HepG2 (cell line): ENCODE data around the gene TM9SF2. TPM values are rescaled to one million over a fixed set of nuclear protein-coding genes. Genes with fewer than 3 reads are reported as not detected.

ENCODE experiments used
- CBFB ChIP-seq: sonication (generic); formaldehyde crosslinking; IDR thresholded peaks from 2 replicates; pipeline ENCODE4 v1.4.0; 2020; ENCODE audit warnings: missing genetic modification reagents
- CREB1 ChIP-seq, 2 experiments: fragments of 450-650 bp in 1 of 2; IDR thresholded peaks; 2 replicates each; pipeline ENCODE4 v1.6.1; 2016 to 2017; ENCODE audit warnings: control low read depth in 1 of 2, mild to moderate bottlenecking in 1 of 2, missing compliant biosample characterization in 1 of 2, missing genetic modification characterization in 1 of 2
- CSRNP1 ChIP-seq: sonication (generic); formaldehyde crosslinking; IDR thresholded peaks from 2 replicates; pipeline ENCODE4 v1.8.1; 2023; ENCODE audit warnings: mild to moderate bottlenecking, missing genetic modification reagents
- ELK4 ChIP-seq: sonication (generic); formaldehyde crosslinking; IDR thresholded peaks from 2 replicates; pipeline ENCODE4 v1.9.0; 2021; ENCODE audit warnings: missing genetic modification reagents, borderline replicate concordance
- FOXC1 ChIP-seq: sonication (generic); formaldehyde crosslinking; IDR thresholded peaks from 2 replicates; pipeline ENCODE4 v1.8.0; 2022; ENCODE audit warnings: mild to moderate bottlenecking, missing genetic modification reagents, borderline replicate concordance
- KDM3A ChIP-seq: IDR thresholded peaks from 2 replicates; pipeline ENCODE4 v1.6.1; 2018; ENCODE audit warnings: low read depth, missing compliant biosample characterization
- MTF1 ChIP-seq: sonication (generic); formaldehyde crosslinking; IDR thresholded peaks from 2 replicates; pipeline ENCODE4 v1.5.0; 2020; ENCODE audit warnings: missing genetic modification reagents
- SMC3 ChIP-seq: IDR thresholded peaks from 2 replicates; pipeline ENCODE4 v1.6.1; 2011; ENCODE audit warnings: low read length, improper control_type of control experiment
- SP140L ChIP-seq: sonication (generic); formaldehyde crosslinking; IDR thresholded peaks from 2 replicates; pipeline ENCODE4 v1.4.0; 2020; ENCODE audit warnings: missing genetic modification reagents, borderline replicate concordance
- ZC3H13 ChIP-seq: sonication (generic); formaldehyde crosslinking; IDR thresholded peaks from 2 replicates; pipeline ENCODE4 v1.8.1; 2023; ENCODE audit warnings: mild to moderate bottlenecking, missing genetic modification reagents, moderate library complexity
- ZEB1 ChIP-seq: IDR thresholded peaks from 2 replicates; pipeline ENCODE4 v1.6.1; 2012; ENCODE audit warnings: mild to moderate bottlenecking, low read depth, inconsistent platforms; ENCODE audit not compliant: insufficient replicate concordance
- ZKSCAN8 ChIP-seq: IDR thresholded peaks from 2 replicates; pipeline ENCODE4 v1.6.1; 2016; ENCODE audit warnings: borderline replicate concordance, missing genetic modification reagents, missing compliant biosample characterization
- ZNF124 ChIP-seq: sonication (generic); formaldehyde crosslinking; IDR thresholded peaks from 2 replicates; pipeline ENCODE4 v1.4.0; 2020; ENCODE audit warnings: missing genetic modification reagents
- ZNF136 ChIP-seq: sonication (generic); formaldehyde crosslinking; IDR thresholded peaks from 2 replicates; pipeline ENCODE4 v1.8.1; 2022; ENCODE audit warnings: low read depth, mild to moderate bottlenecking, moderate library complexity, missing genetic modification reagents
- ZNF180 ChIP-seq: sonication (generic); formaldehyde crosslinking; IDR thresholded peaks from 2 replicates; pipeline ENCODE4 v1.4.0; 2020; ENCODE audit warnings: low read depth, missing genetic modification reagents, borderline replicate concordance
- ZNF501 ChIP-seq: sonication (generic); formaldehyde crosslinking; IDR thresholded peaks from 2 replicates; pipeline ENCODE4 v1.5.1; 2020; ENCODE audit warnings: mild to moderate bottlenecking, moderate library complexity, missing genetic modification reagents
- ZNF605 ChIP-seq: sonication (generic); formaldehyde crosslinking; IDR thresholded peaks from 2 replicates; pipeline ENCODE4 v1.8.0; 2022; ENCODE audit warnings: mild to moderate bottlenecking, missing genetic modification reagents
- ZNF615 ChIP-seq: sonication (generic); formaldehyde crosslinking; IDR thresholded peaks from 2 replicates; pipeline ENCODE4 v1.5.0; 2020; ENCODE audit warnings: mild to moderate bottlenecking, missing genetic modification reagents, borderline replicate concordance
- ZNF687 ChIP-seq: sonication (generic); formaldehyde crosslinking; IDR thresholded peaks from 2 replicates; pipeline ENCODE4 v1.5.1; 2020; ENCODE audit warnings: mild to moderate bottlenecking, missing genetic modification reagents, moderate library complexity
- ZNF879 ChIP-seq: sonication (generic); formaldehyde crosslinking; IDR thresholded peaks from 2 replicates; pipeline ENCODE4 v1.8.1; 2023; ENCODE audit warnings: missing genetic modification reagents
- polyA plus RNA-seq, 8 experiments: library from polyadenylated mRNA; depleted of rRNA in 3 of 8; stranded (reverse) in 7 of 8; unstranded in 1 of 8; fragments of >200 nt; fragmentation: Illumina TruSeq in 4 of 8; extraction: Trizol in 4 of 8; gene quantifications; 2 replicates each; pipeline versions ENCODE4 v1.2.1 to v1.2.3, GENCODE V29; 2011 to 2016; ENCODE audit warnings: low read depth in 4 of 8, missing spikeins in 1 of 8, mixed read lengths in 1 of 8; ENCODE audit not compliant: insufficient read depth in 1 of 8
- total RNA-seq, 5 experiments: library from RNA; depleted of rRNA; stranded (reverse); fragments of >200 nt; fragmentation: Illumina TruSeq; extraction: Trizol; gene quantifications; 2 replicates each; pipeline ENCODE4 v1.2.3, GENCODE V29; 2016; ENCODE audit warnings: low read depth in 1 of 5

TM9SF2 gene
- total and polyA plus RNA-seq, 2 of the 13 experiments (the other 11 are each of a cell fraction or from before 2014, with no cell fraction given), result 94.1 to 123 TPM

- TF ChIP-seq ZNF136 (CRISPR knock-in tag) (no peak), ZEB1 (peak; percentile 33), FOXC1 (no peak), CBFB (CRISPR knock-in tag) (no peak), ZNF180 (CRISPR knock-in tag) (no peak), ZNF124 (CRISPR knock-in tag) (0 out of 2 replicates have a peak, but pooled peaks have one; percentile 24), KDM3A (peak; percentile 22; the same call in 1 of the 2 replicates), ELK4 (CRISPR knock-in tag) (no peak), SMC3 (peak; percentile 19; the same call in 1 of the 2 replicates), ZNF687 (CRISPR knock-in tag) (no peak; the same call in 1 of the 2 replicates), ZKSCAN8 (CRISPR knock-in tag) (no peak), SP140L (CRISPR knock-in tag) (no peak), ZNF615 (CRISPR knock-in tag) (no peak), ZC3H13 (no peak), MTF1 (CRISPR knock-in tag) (no peak), ZNF879 (0 out of 2 replicates have a peak, but pooled peaks have one; percentile 28), ZNF501 (CRISPR knock-in tag) (peak; percentile 5; the same call in 1 of the 2 replicates), CSRNP1 (CRISPR knock-in tag) (no peak), ZNF605 (CRISPR knock-in tag) (0 out of 2 replicates have a peak, but pooled peaks have one; percentile 9), CREB1 (IDR thresholded peaks at IDR 0.05) (no peak), CREB1 (CRISPR knock-in tag; IDR thresholded peaks at IDR 0.05) (no peak)
These were observed 104.4 kb downstream of the TM9SF2 start (continued) for GRCh38 chr13:99605420-99606323.
